Gastroesophageal sphincter (tissue), 4 donors: ENCODE measurements around the gene TEC. TPM values are rescaled to one million over a fixed set of nuclear protein-coding genes. Genes with fewer than 3 reads are reported as not detected.

Experiments used
- ATAC-seq: fragments of 150-250 bp; one replicate; pipeline ENCODE4 v1.9.1; 2016; ENCODE audit warnings: mild to moderate bottlenecking, moderate library complexity
- H3K27ac ChIP-seq, 4 donors: fragments of 200-600 bp; sonication (generic) in 3 of 4; 1 replicate in 3 of 4; 2 replicates in 1 of 4; pipeline ENCODE4 v1.5.1; 2016 to 2019
- H3K27me3 ChIP-seq: fragments of 200-600 bp; sonication (generic); one replicate; pipeline ENCODE4 v1.5.1; 2019
- H3K36me3 ChIP-seq, 2 donors: fragments of 200-600 bp; sonication (generic); one replicate each; pipeline ENCODE4 v1.5.1; 2019; ENCODE audit warnings: control low read depth in 1 of 2
- H3K4me1 ChIP-seq, 3 donors: fragments of 200-600 bp; sonication (generic); 1 replicate in 2 of 3; 2 replicates in 1 of 3; pipeline ENCODE4 v1.5.1; 2016 to 2019; ENCODE audit warnings: control low read depth in 2 of 3
- H3K4me3 ChIP-seq, 2 donors: fragments of 200-600 bp; sonication (generic); one replicate each; pipeline ENCODE4 v1.5.1; 2019; ENCODE audit warnings: mild to moderate bottlenecking in 1 of 2, moderate library complexity in 1 of 2
- H3K9me3 ChIP-seq, 3 donors: fragments of 200-600 bp; sonication (generic); one replicate each; pipeline ENCODE4 v1.5.1; 2017 to 2019; ENCODE audit warnings: control low read depth in 2 of 3
- CTCF ChIP-seq, 4 experiments: fragments of 200-600 bp in 2 of 4; fragments of 450-650 bp in 2 of 4; sonication (generic) in 1 of 4; IDR thresholded peaks; one replicate each; pipeline ENCODE4 v1.5.1; 2017 to 2019; ENCODE audit warnings: antibody characterized with exemption in 4 of 4, mild to moderate bottlenecking in 2 of 4, moderate library complexity in 2 of 4
- EP300 ChIP-seq: sonication (generic); formaldehyde crosslinking; IDR thresholded peaks from one replicate; pipeline ENCODE4 v1.6.1; 2017; ENCODE audit warnings: antibody characterized with exemption, mild to moderate bottlenecking
- POLR2A ChIP-seq, 2 donors: fragments of 450-650 bp; IDR thresholded peaks; one replicate each; pipeline ENCODE4 v1.6.1; 2017; ENCODE audit warnings: antibody characterized with exemption in 2 of 2, mild to moderate bottlenecking in 2 of 2, moderate library complexity in 1 of 2
- POLR2AphosphoS5 ChIP-seq: sonication (generic); formaldehyde crosslinking; IDR thresholded peaks from one replicate; pipeline ENCODE4 v1.6.1; 2017; ENCODE audit warnings: antibody characterized with exemption
- WGBS, 2 donors: methylation state at CpG; one replicate each; pipeline ENCODE4 v1.1.5; 2018; ENCODE audit warnings: low coverage in 1 of 2; 5-methylcytosine and 5-hydroxymethylcytosine counted together
- total RNA-seq, 4 donors: library from RNA; depleted of rRNA; stranded (reverse); fragments of >200 nt; gene quantifications; one replicate each; pipeline ENCODE4 v1.1.0, GENCODE V29; 2016

Gene TEC
- total RNA-seq, 4 donors from 2014 or later = 1.9 to 6.5 (median 3.1) TPM

GRCh38 chr4:48269861-48270522, 354 bp upstream of the TEC start:
- WGBS, 2 donors = 13 to 67% methylated on average over 2 to 6 of the region's 41 CpGs

GRCh38 chr4:48267574-48267973, 2.1 kb downstream of the TEC start:
- Histone ChIP-seq H3K36me3 (no peaks in the 10 kb centered on the region), H3K27ac (no peak overlapping the region), H3K9me3 (no peaks in the 10 kb centered on the region), H3K4me1 (peaks cover 0 to 21% (median 0%) of the 10 kb centered on the region in 3 donors), H3K27me3 (no peaks in the 10 kb centered on the region), H3K4me3 (no peak overlapping the region)
- ATAC-seq = no peak
- TF ChIP-seq POLR2AphosphoS5 = no peak
- TF ChIP-seq EP300 = no peak
- no peak for TF ChIP-seq POLR2A (IDR thresholded peaks at IDR 0.05)
- no peak for TF ChIP-seq CTCF (IDR thresholded peaks at IDR 0.05)
- WGBS, 2 donors = 30 to 63% methylated on average over 1 of the region's 3 CpGs

More at GRCh38 chr4:48269861-48270522, 354 bp upstream of the TEC start:
- Histone ChIP-seq H3K9me3 (no peaks in the 10 kb centered on the region), H3K27me3 (no peaks in the 10 kb centered on the region), H3K36me3 (no peaks in the 10 kb centered on the region), H3K4me1 (peaks cover 0 to 21% (median 0%) of the 10 kb centered on the region in 3 donors), H3K4me3 (peak overlapping the region; percentile 77 to 89), H3K27ac (peak overlapping the region; percentile 17 to 88 (median 80))
- ATAC-seq = peak; percentile 97
- TF ChIP-seq POLR2AphosphoS5 (peak; percentile 59), POLR2A (IDR thresholded peaks at IDR 0.05) (no peak), CTCF (IDR thresholded peaks at IDR 0.05) (peak in 3 of 4 experiments; percentile 27 to 44 (median 31))

GRCh38 chr4:48266781-48267180, 2.9 kb downstream of the TEC start:
- Histone ChIP-seq H3K4me1 (peaks cover 0 to 21% (median 0%) of the 10 kb centered on the region in 3 donors), H3K27me3 (no peaks in the 10 kb centered on the region), H3K9me3 (no peaks in the 10 kb centered on the region), H3K4me3 (no peak overlapping the region), H3K27ac (no peak overlapping the region), H3K36me3 (no peaks in the 10 kb centered on the region)
- no peak for ATAC-seq
- TF ChIP-seq EP300 = no peak
- no peak for TF ChIP-seq POLR2AphosphoS5
- TF ChIP-seq POLR2A (IDR thresholded peaks at IDR 0.05) = no peak
- no peak for TF ChIP-seq CTCF (IDR thresholded peaks at IDR 0.05)
- 63 to 68% methylated on average over 3 to 4 of the region's 4 CpGs for WGBS, 2 donors

GRCh38 chr4:48262926-48263325, 6.7 kb downstream of the TEC start:
- peak; percentile 50 for ATAC-seq

More at GRCh38 chr4:48262926-48263325, 6.7 kb downstream of the TEC start:
- no peaks in the 10 kb centered on the region for H3K27me3 ChIP-seq
- no peak for TF ChIP-seq CTCF (IDR thresholded peaks at IDR 0.05)
- no peak for TF ChIP-seq POLR2A (IDR thresholded peaks at IDR 0.05)
- TF ChIP-seq POLR2AphosphoS5 = no peak
- TF ChIP-seq EP300 = no peak
- no peaks in the 10 kb centered on the region for H3K9me3 ChIP-seq
- no peaks in the 10 kb centered on the region for H3K4me1 ChIP-seq
- no peaks in the 10 kb centered on the region for H3K36me3 ChIP-seq
- WGBS, 2 donors = 65 to 72% methylated on average over 2 to 3 of the region's 3 CpGs
- H3K4me3 ChIP-seq = no peak overlapping the region
- no peak overlapping the region for H3K27ac ChIP-seq
